Measurements from ENCODE around the gene CTTNBP2.

CTTNBP2 gene

GRCh38 chr7:117767951-117768350, 105.3 kb downstream of the CTTNBP2 start:
- TF ChIP-seq, protein P1, sequence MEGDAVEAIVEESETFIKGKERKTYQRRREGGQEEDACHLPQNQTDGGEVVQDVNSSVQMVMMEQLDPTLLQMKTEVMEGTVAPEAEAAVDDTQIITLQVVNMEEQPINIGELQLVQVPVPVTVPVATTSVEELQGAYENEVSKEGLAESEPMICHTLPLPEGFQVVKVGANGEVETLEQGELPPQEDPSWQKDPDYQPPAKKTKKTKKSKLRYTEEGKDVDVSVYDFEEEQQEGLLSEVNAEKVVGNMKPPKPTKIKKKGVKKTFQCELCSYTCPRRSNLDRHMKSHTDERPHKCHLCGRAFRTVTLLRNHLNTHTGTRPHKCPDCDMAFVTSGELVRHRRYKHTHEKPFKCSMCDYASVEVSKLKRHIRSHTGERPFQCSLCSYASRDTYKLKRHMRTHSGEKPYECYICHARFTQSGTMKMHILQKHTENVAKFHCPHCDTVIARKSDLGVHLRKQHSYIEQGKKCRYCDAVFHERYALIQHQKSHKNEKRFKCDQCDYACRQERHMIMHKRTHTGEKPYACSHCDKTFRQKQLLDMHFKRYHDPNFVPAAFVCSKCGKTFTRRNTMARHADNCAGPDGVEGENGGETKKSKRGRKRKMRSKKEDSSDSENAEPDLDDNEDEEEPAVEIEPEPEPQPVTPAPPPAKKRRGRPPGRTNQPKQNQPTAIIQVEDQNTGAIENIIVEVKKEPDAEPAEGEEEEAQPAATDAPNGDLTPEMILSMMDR (IDR thresholded peaks at IDR 0.05; ENCODE audit: low read depth, low read length) = no peak
- no peak overlapping the region for H3K4me3 ChIP-seq (ENCODE audit: low read depth, low read length)

GRCh38 chr7:117766913-117767312, 106.3 kb downstream of the CTTNBP2 start:
- TF ChIP-seq, protein P1 (IDR thresholded peaks at IDR 0.05; ENCODE audit: low read depth, low read length) = no peak

DNA sequence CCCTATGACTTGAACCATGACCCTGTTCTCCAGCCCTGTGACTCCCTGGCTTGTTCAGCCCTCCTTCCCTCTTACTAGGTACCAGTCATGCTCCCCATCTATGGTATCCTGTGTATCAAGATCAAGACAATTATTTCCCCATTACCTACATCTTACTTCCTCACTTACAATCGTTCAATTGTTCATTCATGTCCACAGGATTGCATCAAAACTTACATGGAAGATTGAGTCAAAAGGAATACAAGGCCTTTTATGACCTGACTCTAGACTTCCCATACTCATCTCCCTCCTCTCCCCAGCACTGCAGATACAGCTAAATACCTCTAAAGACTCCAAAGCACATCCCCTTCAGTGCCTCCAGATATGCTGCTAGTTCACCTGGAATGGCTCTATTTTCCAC, 109.2 kb downstream of the CTTNBP2 start:
- no peak overlapping the region for H3K4me3 ChIP-seq (ENCODE audit: low read depth, low read length)
- TF ChIP-seq, protein P1 (IDR thresholded peaks at IDR 0.05; ENCODE audit: low read depth, low read length) = no peak

More at GRCh38 chr7:117766913-117767312, 106.3 kb downstream of the CTTNBP2 start:
- no peak overlapping the region for H3K4me3 ChIP-seq (ENCODE audit: low read depth, low read length)

DNA sequence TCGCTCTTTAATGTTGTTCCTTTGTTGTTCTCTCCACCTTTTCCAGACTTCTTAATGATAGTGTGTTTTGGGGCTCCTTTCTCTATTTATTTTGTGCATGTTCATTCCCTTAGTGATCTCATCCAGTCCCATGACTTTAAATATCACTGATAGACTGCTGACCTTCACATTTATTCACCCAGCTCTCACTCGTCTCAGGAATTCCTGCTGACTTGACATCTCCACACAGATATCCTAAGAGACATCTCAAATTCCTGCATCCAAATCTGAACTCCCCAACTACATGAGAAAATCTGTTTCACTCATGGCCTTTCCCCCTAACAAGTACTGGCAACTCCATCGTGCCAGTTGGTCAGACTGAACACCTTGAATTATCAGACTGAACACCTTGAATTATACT, 111.2 kb downstream of the CTTNBP2 start:
- TF ChIP-seq, protein P1 (IDR thresholded peaks at IDR 0.05; ENCODE audit: low read depth, low read length) = no peak
- no peak overlapping the region for H3K4me3 ChIP-seq (ENCODE audit: low read depth, low read length)

DNA sequence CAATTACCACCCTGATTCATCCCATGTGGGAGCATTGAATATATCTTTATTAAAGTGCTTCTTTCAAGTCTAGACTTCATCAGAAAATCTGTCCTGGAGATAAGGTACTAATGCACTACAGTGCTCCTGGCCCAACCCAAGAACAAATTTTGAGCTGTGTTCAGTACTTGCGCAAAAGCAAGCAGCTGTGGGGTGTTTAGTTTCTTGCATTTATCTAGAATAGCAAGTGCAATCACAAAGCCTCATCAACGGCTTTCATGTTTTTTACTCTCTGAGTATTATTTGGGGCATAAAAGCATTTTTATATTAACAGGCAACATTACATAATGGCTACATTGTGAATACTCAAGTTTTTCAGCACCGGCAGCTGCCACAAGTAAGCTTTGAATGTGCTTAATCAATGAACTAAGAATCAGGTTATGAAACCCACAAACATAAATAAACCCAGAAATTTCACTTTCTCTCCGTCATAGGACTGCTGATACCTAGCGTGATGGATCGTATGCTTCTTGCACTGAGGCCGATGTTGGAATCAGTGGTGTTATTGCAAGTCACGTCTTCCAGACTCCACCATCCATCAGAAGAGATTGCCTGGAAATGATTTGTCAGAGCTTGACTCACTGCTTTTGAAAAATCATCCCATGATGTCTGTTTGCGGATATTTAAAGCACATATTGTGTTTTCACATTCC, 113.1 kb downstream of the CTTNBP2 start:
- H3K4me3 ChIP-seq (ENCODE audit: low read depth, low read length) = no peak overlapping the region
- TF ChIP-seq, protein P1 (IDR thresholded peaks at IDR 0.05; ENCODE audit: low read depth, low read length) = no peak

DNA sequence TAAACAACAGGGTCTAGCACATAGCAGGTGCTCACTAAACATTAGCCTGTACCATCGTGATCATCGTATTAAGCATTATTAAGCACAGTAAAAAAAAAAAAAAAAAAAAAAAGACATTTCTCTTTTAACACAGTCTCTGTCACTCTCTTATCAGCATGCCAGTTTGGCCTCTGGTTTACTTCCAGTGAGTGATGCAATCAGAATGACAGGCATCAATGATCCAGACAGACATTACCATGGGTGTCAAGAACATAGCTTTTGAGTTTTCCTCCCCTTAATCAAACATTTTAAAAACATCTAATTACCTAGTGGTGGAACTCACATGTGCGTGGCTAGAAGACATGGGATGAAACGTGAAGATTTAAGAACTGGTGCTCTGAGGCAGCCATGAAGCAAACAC, 115.8 kb downstream of the CTTNBP2 start:
- TF ChIP-seq, protein P1 (IDR thresholded peaks at IDR 0.05; ENCODE audit: low read depth, low read length) = no peak
- no peak overlapping the region for H3K4me3 ChIP-seq (ENCODE audit: low read depth, low read length)

GRCh38 chr7:117756586-117757085, 116.6 kb downstream of the CTTNBP2 start:
- no peak overlapping the region for H3K4me3 ChIP-seq (ENCODE audit: low read depth, low read length)

More at GRCh38 chr7:117756586-117757085, 116.6 kb downstream of the CTTNBP2 start:
- TF ChIP-seq, protein P1 (IDR thresholded peaks at IDR 0.05; ENCODE audit: low read depth, low read length) = no peak
